ENCODE measurements around the gene PPIL6.
A peak's percentile ranks its signal among the peaks of the same experiment; 100 is the strongest.

PPIL6 gene

DNA sequence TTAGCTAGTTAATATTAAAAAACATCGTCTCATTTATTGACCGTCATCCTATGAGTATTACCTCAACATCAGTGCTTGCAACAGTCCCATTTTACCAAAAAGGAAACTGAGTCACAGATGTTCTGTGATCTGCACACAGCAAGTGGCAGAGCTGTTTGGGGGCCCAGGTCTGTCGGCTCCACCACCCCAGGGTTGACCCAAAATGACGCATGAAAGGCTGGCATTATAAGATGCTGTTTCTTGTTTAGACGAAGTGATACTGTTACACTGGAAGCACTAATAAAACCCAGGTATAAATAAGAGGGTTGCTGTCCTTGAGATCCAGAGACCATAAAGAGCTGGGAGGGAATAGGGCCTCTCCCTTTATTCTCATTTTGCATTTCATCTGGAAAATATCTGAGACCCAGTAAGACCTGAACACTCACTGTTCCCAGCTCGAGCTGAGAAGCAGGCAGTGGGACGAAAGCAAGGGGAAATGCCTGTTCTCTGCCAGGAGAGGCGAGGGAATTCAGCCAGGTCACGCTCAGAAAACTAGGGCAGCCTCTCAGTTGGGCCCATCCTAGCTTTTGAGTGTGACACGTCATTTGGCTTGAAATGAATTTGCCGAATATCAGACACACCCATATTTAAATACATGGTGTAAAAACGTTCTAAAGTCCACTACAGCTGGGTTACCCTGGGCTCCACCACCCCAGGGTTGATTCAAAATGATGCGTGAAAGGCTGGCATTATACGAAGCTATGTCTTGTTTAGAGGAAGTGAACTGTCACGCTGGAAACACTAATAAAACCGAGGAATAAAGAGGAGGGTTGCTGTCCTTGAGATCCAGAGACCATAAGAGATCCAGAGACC, 16.5 kb upstream of the PPIL6 start:
- TF ChIP-seq CTCF (IDR thresholded peaks at IDR 0.05; ENCODE audit: insufficient read depth, low read length, poor library complexity, severe bottlenecking): no peak
- Histone ChIP-seq H3K4me3 (replicated peaks; ENCODE audit: low read depth, low read length) (peak overlapping the region; percentile 93), H3K36me3 (ENCODE audit: control insufficient read depth, insufficient read depth, low read length) (peaks cover 14% of the 10 kb centered on the region), H3K27me3 (replicated peaks; ENCODE audit: control insufficient read depth, insufficient read depth, low read length) (no peaks in the 10 kb centered on the region)
- no peak for DNase-seq (ENCODE audit: extremely low read depth, insufficient read length)

DNA sequence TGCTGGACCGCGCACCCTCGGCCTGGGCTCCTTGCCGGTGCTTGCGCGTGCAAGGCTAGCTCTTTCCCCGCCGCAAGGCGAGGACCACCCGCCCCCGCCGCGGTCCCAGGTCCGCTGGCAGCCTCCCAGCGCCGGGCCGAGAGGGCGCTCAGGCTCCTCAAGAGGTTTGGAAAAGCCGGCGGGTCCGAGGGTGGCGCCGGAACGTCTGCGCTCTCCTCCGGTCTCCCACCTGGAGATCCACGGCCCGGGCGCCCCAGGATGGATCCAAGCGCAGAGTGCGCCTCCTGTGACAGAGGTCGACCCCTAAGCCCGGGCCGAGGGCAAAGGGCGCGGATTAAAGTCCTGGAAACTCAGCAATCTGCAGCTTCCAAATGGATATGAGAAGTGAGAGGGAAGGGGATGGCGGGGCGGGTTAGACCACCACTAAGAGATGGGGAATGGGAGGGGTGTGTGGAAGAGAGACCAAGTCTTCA, 15.7 kb upstream of the PPIL6 start:
- no peak for DNase-seq (ENCODE audit: extremely low read depth, insufficient read length)
- peak; percentile 6 for TF ChIP-seq CTCF (IDR thresholded peaks at IDR 0.05; ENCODE audit: insufficient read depth, low read length, poor library complexity, severe bottlenecking)
- H3K27me3 ChIP-seq (replicated peaks; ENCODE audit: control insufficient read depth, insufficient read depth, low read length): no peaks in the 10 kb centered on the region
- H3K36me3 ChIP-seq (ENCODE audit: control insufficient read depth, insufficient read depth, low read length): peaks cover 16% of the 10 kb centered on the region
- H3K4me3 ChIP-seq (replicated peaks; ENCODE audit: low read depth, low read length): peak overlapping the region; percentile 93

GRCh38 chr6:109455437-109456110, 15.1 kb upstream of the PPIL6 start, which contains the start of gene MICAL1:
TSS of gene MICAL1 (minus strand) at chr6:109455772. CDS start at chr6:109454196, 1,576 bp downstream.
- Histone ChIP-seq H3K4me3 (replicated peaks; ENCODE audit: low read depth, low read length) (peak within 1 kb of the TSS; percentile 93), H3K27me3 (replicated peaks; ENCODE audit: control insufficient read depth, insufficient read depth, low read length) (no peaks in the 10 kb centered on the region), H3K36me3 (ENCODE audit: control insufficient read depth, insufficient read depth, low read length) (peaks cover 16% of the 10 kb centered on the region)
- TF ChIP-seq CTCF (IDR thresholded peaks at IDR 0.05; ENCODE audit: insufficient read depth, low read length, poor library complexity, severe bottlenecking): peak; percentile 16
- DNase-seq (ENCODE audit: extremely low read depth, insufficient read length): peak; percentile 95

GRCh38 chr6:109454496-109455436, 14.3 kb upstream of the PPIL6 start:
- Histone ChIP-seq H3K36me3 (ENCODE audit: control insufficient read depth, insufficient read depth, low read length) (peaks cover 19% of the 10 kb centered on the region), H3K4me3 (replicated peaks; ENCODE audit: low read depth, low read length) (peak overlapping the region; percentile 93), H3K27me3 (replicated peaks; ENCODE audit: control insufficient read depth, insufficient read depth, low read length) (no peaks in the 10 kb centered on the region)
- no peak for TF ChIP-seq CTCF (IDR thresholded peaks at IDR 0.05; ENCODE audit: insufficient read depth, low read length, poor library complexity, severe bottlenecking)
- peak; percentile 76 for DNase-seq (ENCODE audit: extremely low read depth, insufficient read length)

All from GM06990 (cell line).